ENCODE measurements around the gene USP50. TPM values are rescaled to one million over a fixed set of nuclear protein-coding genes. Genes with fewer than 3 reads are reported as not detected.

USP50 gene
- total RNA-seq, 4 donors from 2014 or later, result 1.2 to 3.6 TPM; not detected in 2

DNA sequence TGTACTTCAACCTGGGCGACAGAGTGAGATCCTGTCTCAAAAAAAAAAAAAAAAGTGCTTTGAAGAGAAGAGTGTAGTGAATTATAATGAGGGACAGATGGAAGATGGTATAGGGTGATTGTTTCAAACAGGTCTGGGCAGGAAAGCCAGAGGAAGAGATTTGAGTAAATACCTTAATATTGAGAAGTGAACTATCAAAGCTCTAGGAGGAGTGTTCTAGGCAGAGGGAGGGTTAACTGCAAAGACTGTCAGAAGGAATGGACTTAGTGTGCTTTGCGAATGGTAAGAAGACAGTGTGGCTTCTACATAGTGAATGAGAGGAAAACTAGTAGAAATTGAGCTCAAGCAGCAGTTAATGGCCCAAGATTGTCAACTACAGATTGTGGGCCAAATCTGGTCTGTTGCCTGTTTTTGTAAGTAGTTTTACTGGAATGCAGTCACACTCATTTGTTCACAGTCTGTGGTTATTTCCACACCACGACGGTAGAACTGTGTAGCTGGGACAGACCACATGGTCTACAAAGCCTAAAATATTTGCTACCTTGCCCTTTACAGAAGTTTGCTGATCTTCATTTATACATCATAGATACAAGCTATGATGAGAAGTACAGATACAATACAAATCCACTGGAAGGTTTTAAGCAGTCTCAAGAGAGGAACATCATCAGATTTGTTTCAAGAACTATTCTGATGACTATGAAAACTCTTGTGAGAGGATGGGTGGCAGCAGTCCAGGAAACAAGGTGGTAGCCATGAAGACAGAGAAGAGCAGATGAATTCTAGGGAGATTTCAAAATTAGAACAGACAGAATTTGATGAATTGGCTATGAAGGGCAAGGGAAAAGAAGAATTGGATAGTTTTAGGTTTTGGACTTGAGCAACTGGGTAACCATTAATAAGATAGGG is 16.5 kb upstream of the USP50 start:
- TF ChIP-seq, protein P1, sequence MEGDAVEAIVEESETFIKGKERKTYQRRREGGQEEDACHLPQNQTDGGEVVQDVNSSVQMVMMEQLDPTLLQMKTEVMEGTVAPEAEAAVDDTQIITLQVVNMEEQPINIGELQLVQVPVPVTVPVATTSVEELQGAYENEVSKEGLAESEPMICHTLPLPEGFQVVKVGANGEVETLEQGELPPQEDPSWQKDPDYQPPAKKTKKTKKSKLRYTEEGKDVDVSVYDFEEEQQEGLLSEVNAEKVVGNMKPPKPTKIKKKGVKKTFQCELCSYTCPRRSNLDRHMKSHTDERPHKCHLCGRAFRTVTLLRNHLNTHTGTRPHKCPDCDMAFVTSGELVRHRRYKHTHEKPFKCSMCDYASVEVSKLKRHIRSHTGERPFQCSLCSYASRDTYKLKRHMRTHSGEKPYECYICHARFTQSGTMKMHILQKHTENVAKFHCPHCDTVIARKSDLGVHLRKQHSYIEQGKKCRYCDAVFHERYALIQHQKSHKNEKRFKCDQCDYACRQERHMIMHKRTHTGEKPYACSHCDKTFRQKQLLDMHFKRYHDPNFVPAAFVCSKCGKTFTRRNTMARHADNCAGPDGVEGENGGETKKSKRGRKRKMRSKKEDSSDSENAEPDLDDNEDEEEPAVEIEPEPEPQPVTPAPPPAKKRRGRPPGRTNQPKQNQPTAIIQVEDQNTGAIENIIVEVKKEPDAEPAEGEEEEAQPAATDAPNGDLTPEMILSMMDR (IDR thresholded peaks at IDR 0.05), result no peak
- ATAC-seq (ENCODE audit: low FRiP score) (no peak), DNase-seq (ENCODE audit: low spot score) (no peak)

DNA sequence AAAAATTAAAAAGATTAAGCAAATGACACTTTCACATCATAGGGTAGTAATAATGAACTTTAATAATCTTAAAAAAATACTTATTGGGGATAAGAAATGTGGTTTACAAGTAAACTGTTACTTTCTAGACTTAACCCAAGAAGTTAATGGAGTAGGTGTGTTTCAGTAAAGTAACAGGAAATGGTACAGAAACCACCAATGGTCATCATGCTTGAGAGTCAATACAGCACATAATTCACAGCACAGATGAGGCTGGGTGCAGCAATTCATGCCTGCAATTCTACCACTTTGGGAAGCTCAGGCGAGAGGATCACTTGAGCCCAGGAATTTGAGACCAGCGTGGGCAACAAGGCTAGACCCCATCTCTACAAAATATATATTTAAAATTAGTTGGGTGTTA is 11.5 kb upstream of the USP50 start:
- no peak for ATAC-seq (ENCODE audit: low FRiP score)
- DNase-seq (ENCODE audit: low spot score), result no peak
- TF ChIP-seq, protein P1 (IDR thresholded peaks at IDR 0.05), result no peak

DNA sequence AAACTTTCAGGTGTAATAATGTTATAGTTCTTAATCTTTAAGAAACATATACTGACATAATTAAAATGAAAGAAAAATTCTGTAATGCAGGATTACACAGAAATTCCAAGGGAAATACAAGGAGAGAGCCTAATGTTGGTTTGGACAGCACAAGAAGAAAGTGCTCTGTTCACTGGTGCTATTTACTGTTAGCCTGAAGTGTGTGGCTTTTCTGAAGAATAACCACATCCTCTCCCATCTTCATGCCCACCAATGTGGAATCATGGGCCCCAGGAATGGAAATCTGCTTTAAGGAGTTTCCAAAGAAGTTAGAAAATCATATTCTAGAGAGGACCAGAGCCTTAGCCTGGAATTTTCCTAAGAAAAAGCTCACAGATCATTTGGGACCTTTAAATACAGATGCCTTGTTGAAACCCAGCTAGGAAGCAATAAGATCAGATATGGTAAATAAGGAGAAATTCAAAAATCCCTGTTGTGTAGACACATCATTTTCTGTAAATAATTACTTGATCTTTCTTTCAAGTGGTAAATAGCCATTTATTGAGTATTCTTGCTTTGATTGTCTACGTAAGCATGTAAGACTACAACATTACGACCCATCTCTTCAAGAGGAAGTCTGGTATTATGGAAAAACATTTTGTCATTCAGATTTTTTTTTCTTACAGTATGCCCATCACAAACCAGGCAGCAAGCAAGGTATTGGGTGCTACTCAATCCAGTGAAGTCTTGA is 10.3 kb upstream of the USP50 start:
- TF ChIP-seq, protein P1 (IDR thresholded peaks at IDR 0.05), result no peak
- DNase-seq (ENCODE audit: low spot score), result no peak
- ATAC-seq (ENCODE audit: low FRiP score), result no peak

DNA sequence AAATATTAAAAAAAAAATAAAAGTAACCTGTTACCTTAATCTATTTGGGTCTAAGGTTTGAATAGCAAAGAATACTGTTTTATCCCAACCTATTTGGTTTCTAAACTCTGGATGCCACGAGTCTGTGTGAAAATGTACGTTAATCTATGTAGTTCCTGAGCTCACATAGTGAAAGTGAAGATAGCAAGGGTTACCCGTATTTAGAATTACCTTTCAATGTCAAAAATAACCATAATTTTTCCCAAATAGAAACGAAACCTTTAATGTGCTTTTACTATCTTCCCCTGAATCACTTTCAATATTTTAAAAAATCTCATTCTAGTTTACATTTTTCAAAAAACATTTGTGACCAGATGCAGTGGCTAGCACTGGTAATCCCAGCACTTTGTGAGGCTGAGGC is 5.8 kb upstream of the USP50 start:
- ATAC-seq (ENCODE audit: low FRiP score), result no peak
- TF ChIP-seq, protein P1 (IDR thresholded peaks at IDR 0.05), result no peak
- DNase-seq (ENCODE audit: low spot score), result no peak

DNA sequence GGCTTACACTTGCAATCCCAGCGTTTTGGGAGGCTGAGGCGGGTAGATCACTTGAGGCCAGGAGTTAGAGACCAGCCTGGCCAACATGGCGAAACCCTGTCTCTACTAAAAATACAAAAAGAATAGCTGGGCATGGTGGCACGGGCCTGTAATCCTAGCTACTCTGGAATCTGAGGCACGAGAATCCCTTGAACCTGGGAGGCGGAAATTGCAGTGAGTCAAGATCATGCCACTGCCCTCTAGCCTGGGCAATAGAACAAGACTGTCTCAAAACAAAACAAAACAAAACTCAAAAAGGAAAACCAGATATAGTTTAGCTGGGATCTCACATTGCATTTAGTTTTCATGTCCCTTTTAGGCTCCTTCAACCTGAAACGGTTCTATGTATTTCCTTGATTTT is 2.9 kb upstream of the USP50 start:
- TF ChIP-seq, protein P1 (IDR thresholded peaks at IDR 0.05), result no peak
- no peak for DNase-seq (ENCODE audit: low spot score)
- ATAC-seq (ENCODE audit: low FRiP score), result no peak

DNA sequence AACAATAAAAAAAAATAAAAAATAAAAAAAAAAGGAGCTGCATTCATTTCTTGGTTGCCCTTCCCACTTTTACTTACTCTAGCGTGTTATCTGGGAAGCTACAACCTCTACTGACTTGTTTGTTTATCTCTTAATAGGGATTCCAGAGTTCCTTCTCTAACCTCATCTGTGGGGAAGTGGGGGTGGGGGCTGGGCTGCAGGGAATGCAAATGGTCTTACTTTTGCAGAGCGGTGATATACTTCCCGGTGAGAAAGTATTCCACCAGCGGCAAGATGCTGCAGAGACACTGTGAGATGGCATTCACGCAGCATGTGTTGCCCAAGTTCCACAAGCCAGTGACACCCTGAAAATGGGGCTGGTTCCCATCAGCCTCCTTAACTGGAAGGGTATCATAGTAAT is 2.1 kb downstream of the USP50 start:
- TF ChIP-seq, protein P1 (IDR thresholded peaks at IDR 0.05), result no peak
- ATAC-seq (ENCODE audit: low FRiP score), result no peak
- DNase-seq (ENCODE audit: low spot score), result no peak
